ENCODE results near the gene SCYGR7. TPM values are rescaled to one million over a fixed set of nuclear protein-coding genes. Genes with fewer than 3 reads are reported as not detected.

The SCYGR7 gene
- total and polyA plus RNA-seq, 2 of the 13 experiments (the other 11 are each of a cell fraction or from before 2014, with no cell fraction given): not detected

DNA sequence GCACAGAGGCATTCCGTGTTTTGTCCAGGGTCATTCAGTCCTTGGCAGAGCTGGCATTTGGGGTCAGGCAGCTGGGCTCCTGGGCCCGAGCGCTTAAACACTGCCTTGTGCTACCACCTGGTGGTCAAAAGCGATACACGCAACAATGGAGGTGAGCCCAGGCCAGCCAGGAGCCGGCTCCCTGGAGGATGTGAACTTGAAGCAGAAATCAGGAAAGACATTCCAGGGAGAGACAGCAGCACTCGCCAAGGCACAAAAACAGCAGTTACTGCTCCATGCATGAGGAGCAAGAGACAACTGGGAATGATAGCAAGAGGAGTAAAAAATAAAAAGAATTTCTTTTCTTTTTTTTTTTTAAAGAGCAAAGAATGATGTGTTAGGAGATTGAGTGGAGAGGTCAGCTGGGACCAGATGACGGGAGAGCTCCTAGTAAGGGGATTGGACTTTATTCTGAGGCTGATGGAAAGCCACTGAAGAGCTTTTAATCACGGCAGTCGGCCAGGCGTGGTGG lies 38.3 kb downstream of the SCYGR7 start (continued):
- TF ChIP-seq, protein P1, sequence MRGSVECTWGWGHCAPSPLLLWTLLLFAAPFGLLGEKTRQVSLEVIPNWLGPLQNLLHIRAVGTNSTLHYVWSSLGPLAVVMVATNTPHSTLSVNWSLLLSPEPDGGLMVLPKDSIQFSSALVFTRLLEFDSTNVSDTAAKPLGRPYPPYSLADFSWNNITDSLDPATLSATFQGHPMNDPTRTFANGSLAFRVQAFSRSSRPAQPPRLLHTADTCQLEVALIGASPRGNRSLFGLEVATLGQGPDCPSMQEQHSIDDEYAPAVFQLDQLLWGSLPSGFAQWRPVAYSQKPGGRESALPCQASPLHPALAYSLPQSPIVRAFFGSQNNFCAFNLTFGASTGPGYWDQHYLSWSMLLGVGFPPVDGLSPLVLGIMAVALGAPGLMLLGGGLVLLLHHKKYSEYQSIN (CRISPR knock-in tag; IDR thresholded peaks at IDR 0.05; ENCODE audit: borderline replicate concordance): no peak
- TF ChIP-seq MIXL1 (CRISPR knock-in tag; IDR thresholded peaks at IDR 0.05): peak; percentile 53; the same call in 1 of the 2 replicates
- TF ChIP-seq, protein P2, sequence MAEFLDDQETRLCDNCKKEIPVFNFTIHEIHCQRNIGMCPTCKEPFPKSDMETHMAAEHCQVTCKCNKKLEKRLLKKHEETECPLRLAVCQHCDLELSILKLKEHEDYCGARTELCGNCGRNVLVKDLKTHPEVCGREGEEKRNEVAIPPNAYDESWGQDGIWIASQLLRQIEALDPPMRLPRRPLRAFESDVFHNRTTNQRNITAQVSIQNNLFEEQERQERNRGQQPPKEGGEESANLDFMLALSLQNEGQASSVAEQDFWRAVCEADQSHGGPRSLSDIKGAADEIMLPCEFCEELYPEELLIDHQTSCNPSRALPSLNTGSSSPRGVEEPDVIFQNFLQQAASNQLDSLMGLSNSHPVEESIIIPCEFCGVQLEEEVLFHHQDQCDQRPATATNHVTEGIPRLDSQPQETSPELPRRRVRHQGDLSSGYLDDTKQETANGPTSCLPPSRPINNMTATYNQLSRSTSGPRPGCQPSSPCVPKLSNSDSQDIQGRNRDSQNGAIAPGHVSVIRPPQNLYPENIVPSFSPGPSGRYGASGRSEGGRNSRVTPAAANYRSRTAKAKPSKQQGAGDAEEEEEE (CRISPR knock-in tag; IDR thresholded peaks at IDR 0.05; ENCODE audit: borderline replicate concordance): peak; percentile 88; the same call in 1 of the 2 replicates
- TF ChIP-seq MAFK (conservative IDR thresholded peaks at IDR 0.05 in 1 of 2, IDR thresholded peaks at IDR 0.05 in 1 of 2; ENCODE audit: low read length in 2 of 2): no peak
- no peak for TF ChIP-seq ZNF564 (CRISPR knock-in tag; IDR thresholded peaks at IDR 0.05)
- TF ChIP-seq KDM1A (CRISPR knock-in tag; IDR thresholded peaks at IDR 0.05): no peak
- TF ChIP-seq SMAD3 (CRISPR knock-in tag; IDR thresholded peaks at IDR 0.05): peak; percentile 79; the same call in 1 of the 2 replicates
- TF ChIP-seq, protein P3, sequence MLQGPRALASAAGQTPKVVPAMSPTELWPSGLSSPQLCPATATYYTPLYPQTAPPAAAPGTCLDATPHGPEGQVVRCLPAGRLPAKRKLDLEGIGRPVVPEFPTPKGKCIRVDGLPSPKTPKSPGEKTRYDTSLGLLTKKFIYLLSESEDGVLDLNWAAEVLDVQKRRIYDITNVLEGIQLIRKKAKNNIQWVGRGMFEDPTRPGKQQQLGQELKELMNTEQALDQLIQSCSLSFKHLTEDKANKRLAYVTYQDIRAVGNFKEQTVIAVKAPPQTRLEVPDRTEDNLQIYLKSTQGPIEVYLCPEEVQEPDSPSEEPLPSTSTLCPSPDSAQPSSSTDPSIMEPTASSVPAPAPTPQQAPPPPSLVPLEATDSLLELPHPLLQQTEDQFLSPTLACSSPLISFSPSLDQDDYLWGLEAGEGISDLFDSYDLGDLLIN (CRISPR knock-in tag; IDR thresholded peaks at IDR 0.05; ENCODE audit: borderline replicate concordance): no peak
- TF ChIP-seq ZNF616 (CRISPR knock-in tag; IDR thresholded peaks at IDR 0.05; ENCODE audit: low read depth): no peak
- no peak for TF ChIP-seq POLR2AphosphoS2 (IDR thresholded peaks at IDR 0.05; ENCODE audit: low read depth, low read length)
- no peak for TF ChIP-seq ZBTB3 (CRISPR knock-in tag; IDR thresholded peaks at IDR 0.05; ENCODE audit: borderline replicate concordance, low read depth)
- TF ChIP-seq ZNF607 (CRISPR knock-in tag; IDR thresholded peaks at IDR 0.05; ENCODE audit: borderline replicate concordance): no peak
- TF ChIP-seq, protein P4, sequence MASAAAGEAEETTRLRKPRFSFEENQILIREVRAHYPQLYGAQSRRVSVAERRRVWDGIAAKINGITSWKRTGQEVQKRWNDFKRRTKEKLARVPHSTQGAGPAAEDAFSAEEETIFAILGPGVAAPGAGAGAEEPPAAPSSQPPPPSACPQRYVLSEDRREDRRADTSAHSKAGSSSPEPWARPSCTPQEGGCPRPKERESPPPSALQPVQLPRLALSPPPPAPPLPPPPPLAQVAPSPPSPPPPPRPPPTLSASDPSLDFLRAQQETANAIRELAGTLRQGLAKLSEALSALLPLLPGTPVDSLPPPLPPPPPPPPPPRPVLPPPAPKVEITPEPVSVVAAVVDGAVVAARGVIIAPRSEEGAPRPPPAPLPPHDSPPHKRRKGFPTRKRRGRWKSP (CRISPR knock-in tag; IDR thresholded peaks at IDR 0.05): no peak
- TF ChIP-seq, protein P5, sequence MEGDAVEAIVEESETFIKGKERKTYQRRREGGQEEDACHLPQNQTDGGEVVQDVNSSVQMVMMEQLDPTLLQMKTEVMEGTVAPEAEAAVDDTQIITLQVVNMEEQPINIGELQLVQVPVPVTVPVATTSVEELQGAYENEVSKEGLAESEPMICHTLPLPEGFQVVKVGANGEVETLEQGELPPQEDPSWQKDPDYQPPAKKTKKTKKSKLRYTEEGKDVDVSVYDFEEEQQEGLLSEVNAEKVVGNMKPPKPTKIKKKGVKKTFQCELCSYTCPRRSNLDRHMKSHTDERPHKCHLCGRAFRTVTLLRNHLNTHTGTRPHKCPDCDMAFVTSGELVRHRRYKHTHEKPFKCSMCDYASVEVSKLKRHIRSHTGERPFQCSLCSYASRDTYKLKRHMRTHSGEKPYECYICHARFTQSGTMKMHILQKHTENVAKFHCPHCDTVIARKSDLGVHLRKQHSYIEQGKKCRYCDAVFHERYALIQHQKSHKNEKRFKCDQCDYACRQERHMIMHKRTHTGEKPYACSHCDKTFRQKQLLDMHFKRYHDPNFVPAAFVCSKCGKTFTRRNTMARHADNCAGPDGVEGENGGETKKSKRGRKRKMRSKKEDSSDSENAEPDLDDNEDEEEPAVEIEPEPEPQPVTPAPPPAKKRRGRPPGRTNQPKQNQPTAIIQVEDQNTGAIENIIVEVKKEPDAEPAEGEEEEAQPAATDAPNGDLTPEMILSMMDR (CRISPR knock-in tag; IDR thresholded peaks at IDR 0.05): peak; percentile 99
- TF ChIP-seq, protein P6, sequence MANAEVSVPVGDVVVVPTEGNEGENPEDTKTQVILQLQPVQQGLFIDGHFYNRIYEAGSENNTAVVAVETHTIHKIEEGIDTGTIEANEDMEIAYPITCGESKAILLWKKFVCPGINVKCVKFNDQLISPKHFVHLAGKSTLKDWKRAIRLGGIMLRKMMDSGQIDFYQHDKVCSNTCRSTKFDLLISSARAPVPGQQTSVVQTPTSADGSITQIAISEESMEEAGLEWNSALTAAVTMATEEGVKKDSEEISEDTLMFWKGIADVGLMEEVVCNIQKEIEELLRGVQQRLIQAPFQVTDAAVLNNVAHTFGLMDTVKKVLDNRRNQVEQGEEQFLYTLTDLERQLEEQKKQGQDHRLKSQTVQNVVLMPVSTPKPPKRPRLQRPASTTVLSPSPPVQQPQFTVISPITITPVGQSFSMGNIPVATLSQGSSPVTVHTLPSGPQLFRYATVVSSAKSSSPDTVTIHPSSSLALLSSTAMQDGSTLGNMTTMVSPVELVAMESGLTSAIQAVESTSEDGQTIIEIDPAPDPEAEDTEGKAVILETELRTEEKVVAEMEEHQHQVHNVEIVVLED (CRISPR knock-in tag; IDR thresholded peaks at IDR 0.05; ENCODE audit: borderline replicate concordance): no peak
- TF ChIP-seq ZFP41 (CRISPR knock-in tag; IDR thresholded peaks at IDR 0.05; ENCODE audit: borderline replicate concordance): peak; percentile 28; the same call in 1 of the 2 replicates
- no peak for TF ChIP-seq PHB2 (IDR thresholded peaks at IDR 0.05; ENCODE audit: partially characterized antibody)
- TF ChIP-seq, protein P7, sequence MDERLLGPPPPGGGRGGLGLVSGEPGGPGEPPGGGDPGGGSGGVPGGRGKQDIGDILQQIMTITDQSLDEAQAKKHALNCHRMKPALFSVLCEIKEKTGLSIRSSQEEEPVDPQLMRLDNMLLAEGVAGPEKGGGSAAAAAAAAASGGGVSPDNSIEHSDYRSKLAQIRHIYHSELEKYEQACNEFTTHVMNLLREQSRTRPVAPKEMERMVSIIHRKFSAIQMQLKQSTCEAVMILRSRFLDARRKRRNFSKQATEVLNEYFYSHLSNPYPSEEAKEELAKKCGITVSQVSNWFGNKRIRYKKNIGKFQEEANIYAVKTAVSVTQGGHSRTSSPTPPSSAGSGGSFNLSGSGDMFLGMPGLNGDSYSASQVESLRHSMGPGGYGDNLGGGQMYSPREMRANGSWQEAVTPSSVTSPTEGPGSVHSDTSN (CRISPR knock-in tag; IDR thresholded peaks at IDR 0.05): no peak
- peak; percentile 37; the same call in 1 of the 2 replicates for TF ChIP-seq ZFY (CRISPR knock-in tag; IDR thresholded peaks at IDR 0.05)
- TF ChIP-seq ZNF253 (CRISPR knock-in tag; IDR thresholded peaks at IDR 0.05; ENCODE audit: borderline replicate concordance): no peak
